GM18520 (cell line): Measurements from ENCODE around the gene ZNF780B.
"Not testable (repeated sequence)": the region's sequence is repeated elsewhere in the genome, so short reads cannot be mapped to it uniquely, and the experiment has no call there.

ENCODE experiments used
- ATAC-seq: cut with Tn5 transposase; IDR thresholded peaks from one replicate; pipeline ENCODE4 v1.9.1; 2021; ENCODE audit not compliant: unreplicated experiment

ZNF780B gene

DNA sequence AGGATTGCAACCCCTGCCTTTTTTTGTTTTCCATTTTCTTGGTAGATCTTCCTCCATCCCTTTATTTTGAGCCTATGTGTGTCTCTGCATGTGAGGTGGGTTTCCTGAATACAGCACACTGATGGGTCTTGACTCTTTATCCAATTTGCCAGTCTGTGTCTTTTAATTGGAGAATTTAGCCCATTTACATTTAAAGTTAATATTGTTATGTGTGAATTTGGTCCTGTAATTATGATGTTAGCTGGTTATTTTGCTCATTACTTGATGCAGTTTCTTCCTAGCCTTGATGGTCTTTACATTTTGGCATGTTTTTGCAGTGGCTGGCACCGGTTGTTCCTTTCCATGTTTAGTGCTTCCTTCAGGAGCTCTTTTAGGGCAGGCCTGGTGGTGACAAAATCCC lies 14.3 kb downstream of the ZNF780B start:
- ATAC-seq: not testable (repeated sequence)

- ATAC-seq: not testable (repeated sequence)
Measured at GRCh38 chr19:40038047-40038446, 18.0 kb downstream of the ZNF780B start.

DNA sequence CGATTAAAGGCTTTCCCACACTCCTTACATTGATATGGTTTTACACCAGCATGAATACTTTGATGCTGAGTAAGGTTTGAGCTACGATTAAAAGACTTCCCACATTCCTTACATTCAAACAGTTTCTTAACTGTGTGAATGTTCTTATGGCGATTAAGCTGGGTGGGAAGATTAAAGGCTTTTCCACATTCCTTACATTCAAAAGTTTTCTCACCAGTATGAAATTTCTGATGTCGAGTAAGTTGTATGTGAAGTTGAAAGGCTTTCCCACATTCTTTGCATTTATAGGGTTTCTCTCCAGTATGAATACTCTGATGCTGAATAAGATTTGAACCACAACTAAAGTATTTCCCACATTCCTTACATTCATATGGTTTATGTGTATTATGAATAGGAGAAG lies 20.0 kb downstream of the ZNF780B start:
- ATAC-seq: no peak

GRCh38 chr19:40033989-40034560 lies 22.0 kb downstream of the ZNF780B start:
- no peak for ATAC-seq

DNA sequence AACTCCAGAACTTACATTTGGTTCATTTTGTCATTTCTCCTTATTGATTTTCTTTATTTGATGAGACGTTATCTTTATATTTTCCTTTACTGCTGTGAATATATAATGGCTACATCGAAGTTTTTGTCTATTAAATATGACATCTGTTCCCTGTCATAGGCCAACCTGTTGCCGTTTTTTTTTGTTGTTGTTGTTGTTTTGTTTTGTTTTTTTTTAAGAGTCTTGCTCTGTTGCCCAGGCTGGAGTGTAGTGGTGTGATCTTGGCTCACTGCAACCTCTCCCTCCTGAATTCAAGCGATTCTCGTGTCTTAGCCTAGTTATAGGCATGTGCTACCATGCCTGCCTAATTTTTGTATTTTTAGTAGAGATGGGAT lies 29.4 kb downstream of the ZNF780B start:
- no peak for ATAC-seq

GRCh38 chr19:40025938-40026596 lies 30.0 kb downstream of the ZNF780B start:
- no peak for ATAC-seq

- ATAC-seq: no peak
Measured at GRCh38 chr19:40023969-40024368, 32.1 kb downstream of the ZNF780B start.

DNA sequence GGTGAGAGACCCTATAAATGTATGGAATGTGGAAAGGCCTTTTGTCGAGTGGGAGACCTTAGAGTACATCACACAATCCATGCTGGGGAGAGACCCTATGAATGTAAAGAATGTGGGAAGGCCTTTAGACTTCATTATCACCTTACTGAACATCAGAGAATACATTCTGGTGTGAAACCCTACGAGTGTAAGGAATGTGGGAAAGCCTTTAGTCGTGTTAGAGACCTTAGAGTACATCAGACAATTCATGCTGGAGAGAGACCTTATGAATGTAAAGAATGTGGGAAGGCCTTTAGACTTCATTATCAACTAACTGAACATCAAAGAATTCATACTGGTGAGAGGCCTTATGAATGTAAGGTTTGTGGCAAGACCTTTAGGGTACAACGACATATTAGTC lies 42.0 kb downstream of the ZNF780B start:
- no peak for ATAC-seq

DNA sequence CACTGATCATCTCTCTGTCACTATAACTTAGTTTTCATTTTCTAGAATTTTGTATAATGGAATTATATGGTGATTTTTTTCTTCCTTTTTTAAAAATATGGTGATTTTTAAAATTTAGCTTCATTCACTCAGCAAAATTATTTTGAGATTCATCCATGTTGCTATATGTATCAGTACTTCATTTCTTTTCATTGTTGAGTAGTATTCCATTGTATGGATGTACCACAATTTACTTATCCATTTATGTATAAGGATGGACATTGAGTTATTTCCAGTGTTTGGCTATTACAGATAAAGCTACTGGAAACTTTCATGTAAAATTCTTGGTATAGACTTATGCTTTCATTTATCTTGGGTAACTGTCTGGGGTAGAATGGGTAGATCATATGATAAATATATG lies 46.4 kb downstream of the ZNF780B start:
- ATAC-seq: no peak

DNA sequence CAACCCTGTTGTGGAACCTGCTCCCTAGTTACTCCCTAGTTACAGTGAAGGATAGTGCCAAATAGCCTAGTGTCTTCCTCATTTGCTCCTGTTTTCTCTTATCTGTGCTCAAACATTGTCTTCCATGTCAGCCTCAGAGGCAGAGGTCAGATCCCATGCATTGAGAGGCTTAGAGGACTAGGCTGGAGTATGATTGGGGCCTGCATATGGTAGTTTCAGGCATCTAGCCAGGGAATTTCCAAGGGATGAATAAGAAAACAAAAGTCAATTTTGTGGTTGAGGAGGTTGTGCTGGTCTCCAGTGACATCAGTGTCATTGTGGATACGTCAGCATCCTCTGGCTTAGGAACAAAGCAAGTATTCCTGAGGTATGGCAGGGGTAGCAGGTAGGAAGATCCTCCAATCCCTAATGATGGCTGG lies 49.7 kb downstream of the ZNF780B start:
- ATAC-seq: no peak

DNA sequence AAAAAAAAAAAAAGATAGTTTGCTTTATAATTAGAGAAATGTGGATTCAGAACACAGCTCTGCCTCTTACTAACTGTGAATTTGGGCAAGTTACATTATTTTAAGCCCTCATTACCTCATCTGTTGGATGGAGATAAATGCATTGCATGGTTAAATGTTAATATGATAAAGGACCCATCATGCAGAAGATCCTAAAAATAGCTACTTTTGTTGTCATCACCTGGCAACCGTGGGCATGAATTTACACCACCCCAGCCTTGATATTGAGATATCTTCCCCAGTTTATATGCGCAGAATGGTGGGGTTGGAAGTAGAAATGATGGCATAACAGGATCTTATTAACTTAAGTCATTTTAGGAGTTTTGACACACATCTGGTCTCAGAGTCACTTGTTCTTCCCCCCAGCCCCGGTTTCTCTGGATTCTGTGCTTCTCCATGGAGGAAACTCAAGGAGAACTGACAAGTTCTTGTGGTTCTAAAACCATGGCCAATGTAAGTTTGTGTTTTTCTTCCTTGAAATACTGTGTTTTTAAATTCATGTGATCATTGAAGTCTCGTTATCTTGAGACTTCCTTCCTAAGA lies 50.2 kb downstream of the ZNF780B start:
- no peak for ATAC-seq

DNA sequence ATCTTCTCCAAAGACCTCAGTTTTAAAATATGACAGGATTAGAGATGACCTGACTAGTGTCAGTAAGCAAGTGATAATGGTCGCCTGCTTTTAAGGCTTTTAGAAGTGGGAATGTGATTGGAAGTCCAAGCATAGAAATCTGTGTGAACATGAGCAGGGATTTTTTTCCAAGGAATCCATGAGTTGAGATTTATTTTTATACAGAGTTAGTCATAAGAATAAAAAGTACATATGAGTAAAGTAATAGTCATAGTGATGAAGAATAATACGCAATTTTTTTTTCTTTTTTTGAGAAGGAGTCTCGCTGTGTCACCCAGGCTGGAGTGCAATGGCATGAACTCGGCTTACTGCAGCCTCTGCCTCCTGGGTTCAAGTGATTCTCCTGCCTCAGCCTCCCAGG lies 57.5 kb downstream of the ZNF780B start:
- no peak for ATAC-seq

GRCh38 chr19:39997638-39998216 lies 58.3 kb downstream of the ZNF780B start:
- ATAC-seq: no peak

GRCh38 chr19:39996811-39997637 lies 59.0 kb downstream of the ZNF780B start, which contains the start of gene ZNF546:
Gene ZNF546 (plus strand): TSS chr19:39997060. CDS start chr19:39998327, 1,267 bp downstream.
- peak; percentile 80 for ATAC-seq

DNA sequence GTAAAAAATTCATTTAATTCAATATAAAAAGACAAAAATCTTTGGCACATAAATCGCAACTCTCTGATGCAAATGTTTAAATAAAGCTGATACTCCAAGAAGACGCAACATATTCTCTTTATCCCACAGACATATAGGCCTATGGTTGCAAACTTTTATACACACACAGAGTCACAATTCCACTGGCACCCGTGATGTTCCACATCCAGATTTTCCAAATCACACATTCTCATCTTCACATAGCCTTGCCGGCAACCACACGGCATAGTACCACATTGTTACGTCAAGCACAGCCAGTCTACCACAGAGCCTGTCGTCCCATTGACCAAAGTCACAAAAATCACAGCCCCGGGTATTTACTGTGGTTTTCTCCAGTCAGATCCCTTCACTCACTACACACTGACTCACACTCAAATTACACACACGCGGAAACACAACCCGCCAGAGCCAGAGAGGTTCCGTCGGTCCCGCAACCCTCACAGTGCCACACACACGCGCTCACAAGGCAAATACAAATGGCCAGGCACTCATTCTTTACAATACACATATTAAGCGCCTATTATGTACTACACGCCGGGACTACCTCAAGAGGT lies 59.7 kb downstream of the ZNF780B start:
- ATAC-seq: peak; percentile 11

- ATAC-seq: no peak
Measured at GRCh38 chr19:39995794-39996193, 60.2 kb downstream of the ZNF780B start.

DNA sequence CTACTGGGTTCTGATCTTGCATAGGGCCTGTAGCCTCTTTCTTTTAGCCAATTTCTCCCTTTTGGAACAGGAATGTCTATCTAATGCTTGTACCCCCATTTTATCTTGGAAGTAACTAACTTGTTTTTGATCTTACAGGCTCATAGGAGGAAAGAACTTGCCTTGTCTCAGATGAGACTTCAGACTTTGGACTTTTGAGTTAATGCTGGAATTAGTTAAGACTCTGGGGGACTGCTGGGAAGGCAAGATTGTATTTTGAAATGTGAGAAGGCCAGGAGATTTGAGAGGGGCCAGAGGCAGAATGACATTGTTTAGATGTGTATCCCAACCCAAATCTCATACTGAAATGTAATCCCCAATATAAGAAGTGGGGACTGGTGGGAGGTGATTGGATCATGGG lies 61.7 kb downstream of the ZNF780B start:
- ATAC-seq: no peak

DNA sequence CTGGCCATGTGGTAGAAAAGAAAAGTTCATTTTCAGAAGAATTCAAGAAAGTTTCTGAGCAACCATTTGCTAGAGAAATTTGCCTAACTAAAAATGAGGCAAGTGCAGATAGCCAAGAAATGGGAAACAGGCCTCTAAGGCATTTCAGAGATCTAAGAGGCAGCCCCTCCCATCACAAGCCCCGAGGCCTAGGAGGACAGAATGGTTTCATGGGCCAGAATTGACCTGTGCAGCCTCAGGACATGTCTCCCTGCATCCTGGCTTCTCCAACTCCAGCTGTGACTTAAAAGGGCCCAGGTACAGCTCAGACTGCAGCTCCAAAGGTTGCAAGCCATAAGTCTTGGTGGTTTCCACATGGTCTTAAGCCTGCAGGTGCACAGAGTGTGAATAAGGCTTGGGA lies 62.4 kb downstream of the ZNF780B start:
- no peak for ATAC-seq

GRCh38 chr19:39987596-39987995 lies 68.4 kb downstream of the ZNF780B start:
- no peak for ATAC-seq

DNA sequence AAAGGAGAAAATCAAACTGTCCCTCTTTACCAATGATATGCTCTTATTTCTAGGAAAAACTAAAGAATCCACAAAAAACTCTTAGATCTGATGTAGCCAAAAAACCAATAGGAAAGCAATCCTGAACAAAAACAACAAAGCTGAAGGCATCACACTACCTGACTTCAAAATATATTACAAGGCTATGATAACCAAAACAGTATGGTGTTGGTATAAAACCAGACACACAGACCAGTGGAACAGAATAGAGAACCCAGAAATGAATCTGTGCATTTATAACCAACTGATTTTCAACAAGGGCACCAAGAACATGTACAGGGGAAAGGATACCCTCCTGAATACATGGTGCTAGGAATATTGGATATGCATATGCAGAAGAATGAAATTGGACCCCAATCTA lies 68.9 kb downstream of the ZNF780B start:
- ATAC-seq: no peak

- ATAC-seq: no peak
Measured at GRCh38 chr19:39986643-39987042, 69.4 kb downstream of the ZNF780B start.
